B cell (primary cell): ENCODE data around the gene CTIF.

Experiments used
- CTCF ChIP-seq: fragments of 200-600 bp; IDR thresholded peaks from one replicate; pipeline ENCODE4 v1.8.0; 2022; ENCODE audit warnings: antibody characterized with exemption, mild to moderate bottlenecking
- EZH2 ChIP-seq: IDR thresholded peaks from 2 replicates; pipeline ENCODE4 v1.6.1; 2012; ENCODE audit warnings: borderline replicate concordance, low read depth, mild to moderate bottlenecking, moderate library complexity, low read length; ENCODE audit not compliant: insufficient read depth, poor library complexity, severe bottlenecking

- no peak for TF ChIP-seq CTCF
- TF ChIP-seq EZH2: no peak
Observed at GRCh38 chr18:48845174-48845573, 306.3 kb downstream of the CTIF start.
